HTR-8/SVneo (cell line): ENCODE measurements around the gene DGKD.

Experiments
- DNase-seq: peaks from one replicate; pipeline ENCODE4 v3.0.0; 2011; ENCODE audit warnings: low spot score, mixed read lengths; ENCODE audit not compliant: insufficient read length
- FAIRE-seq: peaks from 2 replicates; lab custom pipeline; 2011; peaks lifted over from hg19 to GRCh38; lab: Jason Lieb, UNC

DGKD gene

GRCh38 chr2:233338046-233338445 is 16.2 kb upstream of the DGKD start:
- FAIRE-seq: no peak
- no peak for DNase-seq

- DNase-seq (no peak), FAIRE-seq (no peak)
Observed at GRCh38 chr2:233338812-233339368, 15.4 kb upstream of the DGKD start.

GRCh38 chr2:233339427-233339826 is 14.9 kb upstream of the DGKD start:
- DNase-seq: no peak
- FAIRE-seq: no peak

GRCh38 chr2:233341296-233341695 is 13.0 kb upstream of the DGKD start:
- DNase-seq (no peak), FAIRE-seq (no peak)

GRCh38 chr2:233342301-233342700 is 12.0 kb upstream of the DGKD start:
- no peak for DNase-seq
- no peak for FAIRE-seq

GRCh38 chr2:233343171-233343705 is 11.1 kb upstream of the DGKD start:
- no peak for FAIRE-seq
- no peak for DNase-seq

- no peak for FAIRE-seq
- no peak for DNase-seq
Observed at GRCh38 chr2:233346376-233346775, 7.9 kb upstream of the DGKD start.

- DNase-seq (no peak), FAIRE-seq (no peak)
Observed at GRCh38 chr2:233346930-233347329, 7.4 kb upstream of the DGKD start.

- no peak for FAIRE-seq
Observed at GRCh38 chr2:233349005-233349998, 5.0 kb upstream of the DGKD start.

GRCh38 chr2:233350708-233351107 is 3.6 kb upstream of the DGKD start:
- FAIRE-seq: peak; percentile 80
- peak; percentile 97 for DNase-seq

More at GRCh38 chr2:233349005-233349998, 5.0 kb upstream of the DGKD start:
- DNase-seq: no peak

GRCh38 chr2:233351423-233351822 is 2.9 kb upstream of the DGKD start:
- no peak for FAIRE-seq
- no peak for DNase-seq

- no peak for DNase-seq
- FAIRE-seq: no peak
Observed at GRCh38 chr2:233352141-233352842, 2.0 kb upstream of the DGKD start.

- no peak for FAIRE-seq
- DNase-seq: no peak
Observed at GRCh38 chr2:233353101-233353768, 1.1 kb upstream of the DGKD start.

- no peak for DNase-seq
- no peak for FAIRE-seq
Observed at GRCh38 chr2:233354500-233354924, 218 bp downstream of the DGKD start.

- FAIRE-seq (no peak), DNase-seq (no peak)
Observed at GRCh38 chr2:233354971-233355574, 779 bp downstream of the DGKD start.

- FAIRE-seq (no peak), DNase-seq (no peak)
Observed at GRCh38 chr2:233355916-233356315, 1.6 kb downstream of the DGKD start.

- FAIRE-seq: no peak
- no peak for DNase-seq
Observed at GRCh38 chr2:233356546-233357308, 2.4 kb downstream of the DGKD start.

- FAIRE-seq: no peak
Observed at GRCh38 chr2:233358335-233358734, 4.0 kb downstream of the DGKD start.

GRCh38 chr2:233358947-233359346 is 4.7 kb downstream of the DGKD start:
- DNase-seq (no peak), FAIRE-seq (no peak)

More at GRCh38 chr2:233358335-233358734, 4.0 kb downstream of the DGKD start:
- no peak for DNase-seq
